ENCODE data around the gene SFMBT2.

DNA sequence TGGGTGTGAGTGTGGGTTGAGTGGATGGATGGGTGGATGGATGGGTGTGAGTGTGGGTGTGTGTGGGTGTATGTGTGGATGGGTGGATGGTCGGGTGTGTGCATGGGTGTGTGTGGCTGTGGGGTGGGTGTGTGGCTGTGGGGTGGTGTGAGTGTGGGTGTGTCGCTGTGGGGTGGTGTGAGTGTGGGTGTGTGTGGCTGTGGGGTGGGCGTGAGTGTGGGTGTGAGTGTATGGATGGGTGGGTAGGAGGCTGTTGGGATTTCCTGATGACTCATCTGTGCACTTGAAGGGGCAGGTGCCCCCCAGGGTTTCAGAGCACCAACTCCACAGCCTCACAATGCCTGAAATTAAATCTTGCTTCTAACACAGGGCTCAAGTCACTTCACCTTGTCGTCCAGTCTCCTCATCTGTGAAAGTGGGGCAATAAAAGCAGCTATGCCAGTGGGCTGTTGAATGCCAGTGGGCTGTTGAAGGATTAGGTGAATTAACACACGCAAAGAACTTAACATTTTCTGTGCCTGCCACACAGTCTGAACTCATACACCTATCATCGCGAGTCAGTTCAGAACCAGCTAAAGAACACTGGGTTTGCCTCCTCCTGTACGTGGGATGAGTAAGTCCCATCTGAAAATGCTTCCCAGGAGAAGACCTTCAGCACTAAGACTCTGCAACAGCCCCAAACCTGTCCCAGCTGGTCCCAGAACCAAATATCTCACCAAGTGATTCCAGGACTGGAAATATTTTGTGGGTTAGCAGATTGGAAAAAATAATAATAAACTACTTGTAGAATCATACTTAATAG is 32.0 kb downstream of the SFMBT2 start:
- TF ChIP-seq, protein P1, sequence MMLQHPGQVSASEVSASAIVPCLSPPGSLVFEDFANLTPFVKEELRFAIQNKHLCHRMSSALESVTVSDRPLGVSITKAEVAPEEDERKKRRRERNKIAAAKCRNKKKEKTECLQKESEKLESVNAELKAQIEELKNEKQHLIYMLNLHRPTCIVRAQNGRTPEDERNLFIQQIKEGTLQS (IDR thresholded peaks at IDR 0.05) = no peak
- TF ChIP-seq CTCF (IDR thresholded peaks at IDR 0.05 in 2 of 3, conservative IDR thresholded peaks at IDR 0.05 in 1 of 3; ENCODE audit: borderline replicate concordance in 1 of 3, insufficient read depth in 1 of 3, low read depth in 2 of 3, low read length in 2 of 3) (no peak), SP1 (IDR thresholded peaks at IDR 0.05; ENCODE audit: low read depth) (no peak), TCF7L2 (IDR thresholded peaks at IDR 0.05; ENCODE audit: borderline replicate concordance, extremely low read depth, insufficient read depth, insufficient read length) (no peak), EZH2 (IDR thresholded peaks at IDR 0.05) (no peak), CBX3 (IDR thresholded peaks at IDR 0.05; ENCODE audit: low read depth) (no peak), RAD21 (IDR thresholded peaks at IDR 0.05; ENCODE audit: low read depth) (no peak), FOSL1 (IDR thresholded peaks at IDR 0.05; ENCODE audit: low read depth) (no peak), SIN3A (IDR thresholded peaks at IDR 0.05; ENCODE audit: low read depth) (no peak), REST (IDR thresholded peaks at IDR 0.05; ENCODE audit: low read depth) (no peak), EZH2phosphoT487 (IDR thresholded peaks at IDR 0.05; ENCODE audit: borderline replicate concordance) (no peak), POLR2A (IDR thresholded peaks at IDR 0.05; ENCODE audit: borderline replicate concordance, extremely low read depth, insufficient read depth, insufficient read length) (no peak), POLR2AphosphoS5 (IDR thresholded peaks at IDR 0.05; ENCODE audit: low read depth, low read length) (no peak), ZBTB33 (IDR thresholded peaks at IDR 0.05; ENCODE audit: extremely low read depth, insufficient replicate concordance, low read length) (no peak)

All from HCT116 (cell line).